Tibial nerve (tissue), 4 donors: Measurements from ENCODE around the gene AREG.

ENCODE experiments used
- EP300 ChIP-seq, 2 donors: sonication (generic); formaldehyde crosslinking; IDR thresholded peaks; one replicate each; pipeline ENCODE4 v1.6.1; 2017; ENCODE audit warnings: antibody characterized with exemption in 2 of 2, mild to moderate bottlenecking in 1 of 2
- POLR2A ChIP-seq, 2 donors: fragments of 450-650 bp; IDR thresholded peaks; one replicate each; pipeline ENCODE4 v1.6.1; 2017; ENCODE audit warnings: antibody characterized with exemption in 2 of 2, mild to moderate bottlenecking in 2 of 2, moderate library complexity in 2 of 2
- TF ChIP-seq, protein P1 (sequence below), 5 experiments: fragments of 200-600 bp in 3 of 5; fragments of 450-650 bp in 2 of 5; sonication (generic) in 3 of 5; IDR thresholded peaks; one replicate each; pipeline ENCODE4 v1.5.1; 2016 to 2019; ENCODE audit warnings: antibody characterized with exemption in 5 of 5, mild to moderate bottlenecking in 3 of 5, moderate library complexity in 2 of 5

DNA sequence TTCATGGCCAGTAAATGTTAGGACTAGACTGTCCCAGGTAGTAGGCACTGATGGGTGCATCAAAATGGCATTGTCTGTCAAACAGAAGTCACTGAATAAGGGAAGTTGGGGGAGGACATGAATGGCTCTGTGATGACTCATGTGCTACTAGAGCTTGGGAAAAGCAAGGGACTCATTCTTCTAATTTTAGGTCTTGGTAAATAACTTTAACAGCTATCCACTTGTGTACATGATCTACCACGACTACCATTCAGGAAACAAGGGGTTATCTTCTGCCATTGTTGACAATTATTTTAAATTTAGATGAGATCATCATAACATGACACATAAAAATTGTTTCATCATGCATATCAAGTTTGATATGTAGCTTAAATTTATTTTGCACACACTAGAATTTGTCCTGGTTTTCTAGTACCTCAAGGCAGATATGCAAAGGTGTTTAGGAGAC lies 6.3 kb downstream of the AREG start:
- TF ChIP-seq, protein P1, sequence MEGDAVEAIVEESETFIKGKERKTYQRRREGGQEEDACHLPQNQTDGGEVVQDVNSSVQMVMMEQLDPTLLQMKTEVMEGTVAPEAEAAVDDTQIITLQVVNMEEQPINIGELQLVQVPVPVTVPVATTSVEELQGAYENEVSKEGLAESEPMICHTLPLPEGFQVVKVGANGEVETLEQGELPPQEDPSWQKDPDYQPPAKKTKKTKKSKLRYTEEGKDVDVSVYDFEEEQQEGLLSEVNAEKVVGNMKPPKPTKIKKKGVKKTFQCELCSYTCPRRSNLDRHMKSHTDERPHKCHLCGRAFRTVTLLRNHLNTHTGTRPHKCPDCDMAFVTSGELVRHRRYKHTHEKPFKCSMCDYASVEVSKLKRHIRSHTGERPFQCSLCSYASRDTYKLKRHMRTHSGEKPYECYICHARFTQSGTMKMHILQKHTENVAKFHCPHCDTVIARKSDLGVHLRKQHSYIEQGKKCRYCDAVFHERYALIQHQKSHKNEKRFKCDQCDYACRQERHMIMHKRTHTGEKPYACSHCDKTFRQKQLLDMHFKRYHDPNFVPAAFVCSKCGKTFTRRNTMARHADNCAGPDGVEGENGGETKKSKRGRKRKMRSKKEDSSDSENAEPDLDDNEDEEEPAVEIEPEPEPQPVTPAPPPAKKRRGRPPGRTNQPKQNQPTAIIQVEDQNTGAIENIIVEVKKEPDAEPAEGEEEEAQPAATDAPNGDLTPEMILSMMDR (IDR thresholded peaks at IDR 0.05) = no peak
- TF ChIP-seq EP300 (IDR thresholded peaks at IDR 0.05) = no peak
- no peak for TF ChIP-seq POLR2A (IDR thresholded peaks at IDR 0.05)
